CD4-positive, alpha-beta memory T cell (primary cell): Measurements from ENCODE around the gene ANKRD11. TPM values are rescaled to one million over a fixed set of nuclear protein-coding genes. Genes with fewer than 3 reads are reported as not detected.

Experiments
- CTCF ChIA-PET: fragments of 350-600 bp; sonication (Branson Sonifier 250); formaldehyde crosslinking; loops from one replicate; lab custom pipeline; 2021; ENCODE audit warnings: inconsistent platforms; ENCODE audit not compliant: partially characterized antibody; lab: Charles Lee
- POLR2A ChIA-PET: fragments of 350-600 bp; sonication (Branson Sonifier 250); formaldehyde crosslinking; loops from one replicate; lab custom pipeline; 2021; ENCODE audit not compliant: partially characterized antibody; lab: Charles Lee
- DNase-seq, 5 donors: peaks; one replicate each; pipeline versions ENCODE4 v3.0.0 to v3.0.0-alpha.2; 2020 to 2022; ENCODE audit warnings: mixed read lengths in 1 of 5
- H3K27ac ChIP-seq: one replicate; pipeline ENCODE4 v1.7.0; 2013; ENCODE audit warnings: low read depth, low read length
- H3K27me3 ChIP-seq: 2 replicates; pipeline ENCODE4 v1.7.0; 2013; ENCODE audit warnings: mild to moderate bottlenecking, low read length, moderate library complexity; ENCODE audit not compliant: insufficient read depth
- H3K36me3 ChIP-seq: 2 replicates; pipeline ENCODE4 v1.7.0; 2013; ENCODE audit warnings: mild to moderate bottlenecking, low read length, moderate library complexity; ENCODE audit not compliant: insufficient read depth
- H3K4me1 ChIP-seq: 2 replicates; pipeline ENCODE4 v1.7.0; 2013; ENCODE audit warnings: mild to moderate bottlenecking, low read length, moderate library complexity; ENCODE audit not compliant: insufficient read depth
- H3K4me3 ChIP-seq, 2 donors: one replicate each; pipeline ENCODE4 v1.7.0; 2013; ENCODE audit warnings: low read length in 2 of 2, mild to moderate bottlenecking in 1 of 2
- H3K9me3 ChIP-seq, 2 donors: one replicate each; pipeline ENCODE4 v1.7.0; 2013; ENCODE audit warnings: low read length in 2 of 2, control low read depth in 1 of 2; ENCODE audit not compliant: control insufficient read depth in 1 of 2
- H3K27ac Mint-ChIP-seq, 7 donors: one replicate each; pipeline ENCODE4 v1.8.0; 2020 to 2021; ENCODE audit warnings: mixed read lengths in 7 of 7, mild to moderate bottlenecking in 6 of 7, inconsistent platforms in 3 of 7, moderate library complexity in 3 of 7
- H3K27me3 Mint-ChIP-seq, 2 donors: one replicate each; pipeline ENCODE4 v1.8.0; 2020 to 2021; ENCODE audit warnings: mixed read lengths in 2 of 2
- H3K36me3 Mint-ChIP-seq, 2 donors: one replicate each; pipeline ENCODE4 v1.8.0; 2020 to 2021; ENCODE audit warnings: mixed read lengths in 2 of 2, inconsistent platforms in 1 of 2, mild to moderate bottlenecking in 1 of 2
- H3K4me1 Mint-ChIP-seq, 4 donors: one replicate each; pipeline ENCODE4 v1.8.0; 2020 to 2021; ENCODE audit warnings: mixed read lengths in 4 of 4, mild to moderate bottlenecking in 1 of 4
- H3K4me3 Mint-ChIP-seq, 8 donors: one replicate each; pipeline ENCODE4 v1.8.0; 2020 to 2021; ENCODE audit warnings: mixed read lengths in 8 of 8, mild to moderate bottlenecking in 7 of 8, moderate library complexity in 6 of 8, inconsistent platforms in 3 of 8
- H3K9me3 Mint-ChIP-seq, 8 donors: one replicate each; pipeline ENCODE4 v1.8.0; 2020 to 2021; ENCODE audit warnings: mixed read lengths in 8 of 8, mild to moderate bottlenecking in 5 of 8, inconsistent platforms in 3 of 8, moderate library complexity in 1 of 8
- intact Hi-C: fragments of 100-400 bp; cut with micrococcal nuclease; formaldehyde crosslinking; loops from one replicate; pipeline ENCODE4 v1.15.1; 2023
- polyA plus RNA-seq, 2 donors: library from polyadenylated mRNA; unstranded; fragments of 300-500 nt; fragmentation: Illumina TruSeq; gene quantifications; one replicate each; pipeline ENCODE4 v1.2.3, GENCODE V29; 2021
- total RNA-seq, 2 experiments: library from RNA; stranded (reverse); gene quantifications; one replicate each; pipeline ENCODE4 v1.2.3, GENCODE V29; 2021

ANKRD11 gene
- total and polyA plus RNA-seq, 4 experiments from 2014 or later, result 3.9 to 246 (median 140) TPM

DNA sequence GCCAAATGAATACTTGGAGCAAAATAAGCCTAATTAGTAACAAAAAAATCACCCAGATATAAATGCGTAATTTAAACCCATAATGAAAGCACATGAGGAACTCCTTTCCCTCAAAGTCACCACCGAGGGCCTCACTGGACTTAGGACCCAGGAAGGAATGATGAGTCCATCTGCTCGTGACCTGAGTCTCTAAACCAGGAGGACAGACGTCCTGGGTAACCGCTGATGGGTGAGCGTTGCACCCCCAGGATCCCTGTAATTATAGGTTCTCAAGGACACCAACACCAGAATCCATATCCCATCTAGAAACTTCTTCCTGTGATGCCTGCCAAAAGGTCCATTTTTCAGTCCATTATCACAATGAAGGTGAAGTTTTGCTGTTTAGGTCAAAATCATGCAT is 151.5 kb downstream of the ANKRD11 start:
- POLR2A ChIA-PET, result interaction anchor here (0.7 kb wide), 1 partner anchor 1994 kb away, joined by 3 read pairs; no protein-coding TSS in a partner anchor
- peak overlapping the region in 4 of 7 donors; percentile 12 to 43 (median 34) for H3K27ac Mint-ChIP-seq

DNA sequence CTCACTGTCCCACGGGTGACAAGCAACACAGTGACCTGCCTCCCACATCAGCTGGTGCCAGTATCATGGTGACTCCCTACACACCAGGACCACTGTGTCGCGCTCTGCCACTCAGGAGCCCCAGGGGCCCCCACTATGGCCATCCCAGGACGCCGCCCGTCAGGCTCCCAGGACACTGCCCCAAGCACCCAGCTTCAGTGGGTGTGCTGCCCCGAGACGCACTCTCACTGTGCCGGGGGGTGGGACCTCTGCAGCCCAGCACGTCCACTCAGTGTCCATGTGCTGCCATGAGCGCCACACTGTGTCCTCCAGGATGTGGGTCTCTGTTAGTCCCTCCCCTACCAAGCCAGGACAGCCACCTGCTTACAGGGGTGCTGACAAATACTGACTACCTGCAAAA is 152.4 kb downstream of the ANKRD11 start:
- intact Hi-C loops, result no loop called here

More for the DNA sequence above, 151.5 kb downstream of the ANKRD11 start:
- Mint-ChIP-seq H3K36me3 (peaks cover 0 to 9% of the 10 kb centered on the region in 2 donors), H3K9me3 (no peaks in the 10 kb centered on the region), H3K4me1 (peaks cover 49 to 84% (median 67%) of the 10 kb centered on the region in 4 donors), H3K4me3 (peak overlapping the region in 1 of 8 donors; percentile 6), H3K27me3 (no peaks in the 10 kb centered on the region)
- peak in 1 of 5 donors; percentile 3 for DNase-seq
- Histone ChIP-seq H3K27me3 (no peaks in the 10 kb centered on the region), H3K4me3 (no peak overlapping the region), H3K9me3 (no peaks in the 10 kb centered on the region), H3K4me1 (peaks cover 78% of the 10 kb centered on the region), H3K27ac (no peak overlapping the region), H3K36me3 (no peaks in the 10 kb centered on the region)
- intact Hi-C loops, result no loop called here
- CTCF ChIA-PET, result interaction anchor here (0.7 kb wide), 1 partner anchor 23 kb away, joined by 3 read pairs; no protein-coding TSS in a partner anchor

DNA sequence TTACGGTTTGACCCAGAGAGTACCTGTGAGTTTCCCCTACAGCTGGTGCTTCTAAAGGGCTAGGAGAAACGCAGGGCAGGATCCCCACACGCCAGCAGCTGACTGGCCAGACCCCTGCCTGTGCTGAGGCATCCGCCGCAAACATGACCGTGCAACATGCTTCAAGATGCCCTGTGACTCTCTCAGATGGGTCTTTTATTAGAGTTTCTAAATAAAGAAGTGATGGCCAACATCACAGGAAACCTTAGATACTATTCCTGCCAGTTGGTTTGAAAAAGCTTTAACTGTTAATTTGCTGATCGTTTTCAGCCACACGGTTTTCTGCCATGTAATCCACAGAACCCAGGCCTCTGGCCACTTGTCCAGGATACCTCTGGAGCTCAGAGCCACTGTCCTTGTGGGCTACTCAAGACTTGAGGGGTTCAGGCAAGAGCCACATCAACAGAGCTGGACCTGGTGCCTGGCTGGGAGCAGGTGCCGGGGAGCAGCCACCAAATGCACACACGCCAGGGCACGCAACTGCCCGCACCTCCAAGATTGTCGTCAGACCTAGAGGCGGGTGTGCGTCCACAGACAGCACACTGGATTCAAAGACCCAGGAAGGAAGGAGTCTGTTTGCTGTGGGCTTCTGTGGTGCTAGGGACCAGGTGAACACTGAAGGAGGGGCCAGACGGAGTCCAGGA is 154.4 kb downstream of the ANKRD11 start:
- peak overlapping the region in 3 of 7 donors; percentile 4 to 74 (median 35) for H3K27ac Mint-ChIP-seq
- no peaks in the 10 kb centered on the region for H3K27me3 Mint-ChIP-seq
- H3K27ac ChIP-seq, result no peak overlapping the region
- CTCF ChIA-PET, result interaction anchor here (1.0 to 1.4 kb wide), 2 partner anchors 47 to 174 kb away, joined by 3 to 4 read pairs; no protein-coding TSS in a partner anchor
- H3K9me3 Mint-ChIP-seq, result no peaks in the 10 kb centered on the region
- peaks cover 46 to 85% (median 68%) of the 10 kb centered on the region in 4 donors for H3K4me1 Mint-ChIP-seq
- peaks cover 82% of the 10 kb centered on the region for H3K4me1 ChIP-seq
- H3K4me3 ChIP-seq, result no peak overlapping the region
- POLR2A ChIA-PET, result interaction anchor here (1.0 to 2.2 kb wide), 2 partner anchors 22 to 172 kb away, joined by 3 to 9 read pairs; partner anchors contain the start of gene SPG7
- H3K4me3 Mint-ChIP-seq, result peak overlapping the region in 2 of 8 donors; percentile 8 to 10
- H3K9me3 ChIP-seq, result no peaks in the 10 kb centered on the region
- peaks cover 0 to 10% of the 10 kb centered on the region in 2 donors for H3K36me3 Mint-ChIP-seq
- no peaks in the 10 kb centered on the region for H3K27me3 ChIP-seq
- H3K36me3 ChIP-seq, result no peaks in the 10 kb centered on the region
- intact Hi-C loops, result no loop called here
- peak in 1 of 5 donors; percentile 4 for DNase-seq

More for the DNA sequence above, 152.4 kb downstream of the ANKRD11 start:
- peaks cover 0 to 8% of the 10 kb centered on the region in 2 donors for H3K36me3 Mint-ChIP-seq
- Histone ChIP-seq H3K4me3 (no peak overlapping the region), H3K27ac (no peak overlapping the region), H3K9me3 (no peaks in the 10 kb centered on the region), H3K4me1 (peaks cover 79% of the 10 kb centered on the region), H3K27me3 (no peaks in the 10 kb centered on the region), H3K36me3 (no peaks in the 10 kb centered on the region)
- H3K4me3 Mint-ChIP-seq, result peak overlapping the region in 1 of 8 donors; percentile 31
- no peaks in the 10 kb centered on the region for H3K27me3 Mint-ChIP-seq
- peaks cover 49 to 82% (median 66%) of the 10 kb centered on the region in 4 donors for H3K4me1 Mint-ChIP-seq
- H3K27ac Mint-ChIP-seq, result peak overlapping the region in 4 of 7 donors; percentile 17 to 79 (median 51)
- DNase-seq, result peak in 1 of 5 donors; percentile 16
- ChIA-PET CTCF (no interaction called here), POLR2A (no interaction called here)
- H3K9me3 Mint-ChIP-seq, result no peaks in the 10 kb centered on the region

DNA sequence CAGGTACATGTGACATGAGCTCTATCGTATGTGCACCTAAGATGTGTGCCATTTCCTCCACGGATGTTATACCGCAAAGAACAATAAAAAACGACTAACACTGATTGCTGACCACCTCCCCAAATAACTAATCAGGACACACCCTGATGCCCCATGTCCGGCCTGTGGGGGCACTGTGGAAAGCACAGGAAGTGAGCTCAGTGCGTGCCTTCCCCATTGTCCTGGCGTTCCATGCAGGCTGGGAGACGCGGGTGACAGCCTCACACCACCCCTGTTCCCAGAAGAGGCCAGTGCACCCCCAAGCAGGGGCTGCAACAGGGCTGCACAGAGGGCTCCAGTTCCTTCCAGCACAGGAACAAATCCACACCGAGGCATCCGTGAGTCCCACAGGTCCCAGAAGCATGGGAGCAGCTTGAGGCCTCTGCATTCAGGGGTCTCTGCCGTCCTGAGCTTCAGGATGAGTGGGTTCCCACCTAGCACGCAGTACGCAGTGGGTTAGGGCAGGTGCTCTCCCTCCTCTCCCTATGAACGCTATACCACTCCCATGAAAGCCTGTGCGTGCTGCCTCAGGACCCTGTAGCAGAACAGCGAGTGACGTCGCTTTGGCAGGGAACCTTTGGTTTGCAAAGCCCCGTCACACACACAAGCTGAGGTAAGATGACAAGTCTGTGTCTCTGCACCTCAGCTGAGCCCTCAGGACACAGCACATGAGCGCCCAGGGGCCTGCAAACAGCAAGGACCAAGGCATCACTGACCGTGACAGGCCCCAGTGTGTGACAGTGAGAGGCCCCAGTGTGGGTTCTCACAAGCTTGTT is 155.2 kb downstream of the ANKRD11 start:
- Histone ChIP-seq H3K27ac (peak overlapping the region; percentile 1), H3K4me1 (peaks cover 85% of the 10 kb centered on the region), H3K9me3 (no peaks in the 10 kb centered on the region), H3K36me3 (no peaks in the 10 kb centered on the region), H3K4me3 (no peak overlapping the region), H3K27me3 (no peaks in the 10 kb centered on the region)
- DNase-seq, result peak in 1 of 5 donors; percentile 41
- ChIA-PET POLR2A (interaction anchor here (0.8 to 2.2 kb wide), 4 partner anchors 19 to 212 kb away, joined by 3 to 9 read pairs (median 4); partner anchors contain the start of gene SPG7), CTCF (interaction anchor here (0.9 to 1.4 kb wide), 5 partner anchors 9 to 222 kb away, joined by 3 to 7 read pairs (median 4); no protein-coding TSS in a partner anchor)
- Mint-ChIP-seq H3K9me3 (no peaks in the 10 kb centered on the region), H3K27me3 (no peaks in the 10 kb centered on the region), H3K4me3 (peak overlapping the region in 2 of 8 donors; percentile 20 to 46), H3K36me3 (peaks cover 0 to 9% of the 10 kb centered on the region in 2 donors), H3K27ac (peak overlapping the region; percentile 36 to 88 (median 55)), H3K4me1 (peaks cover 43 to 84% (median 68%) of the 10 kb centered on the region in 4 donors)
- intact Hi-C loops, result no loop called here

DNA sequence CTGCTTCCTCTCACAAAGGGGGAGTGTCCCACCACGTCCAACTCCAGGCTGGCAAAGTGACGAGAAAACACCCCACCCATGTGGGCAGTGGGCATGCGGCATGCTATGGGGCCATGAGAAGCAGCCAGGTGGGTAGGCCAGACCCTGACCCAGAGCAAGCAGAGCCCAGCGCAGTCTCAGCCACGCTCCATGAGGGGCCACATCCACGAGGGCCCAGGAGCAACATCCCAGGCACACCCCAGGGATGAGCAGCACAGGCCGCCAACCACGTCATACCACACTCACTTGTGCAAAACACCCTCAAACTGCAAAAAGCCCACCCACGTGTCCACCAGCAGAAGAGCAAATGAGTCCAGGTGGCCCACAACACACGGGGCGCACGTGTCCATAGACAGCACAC is 155.9 kb downstream of the ANKRD11 start:
- H3K27ac ChIP-seq, result peak overlapping the region; percentile 1
- H3K36me3 ChIP-seq, result no peaks in the 10 kb centered on the region
- DNase-seq, result no peak
- H3K4me1 ChIP-seq, result peaks cover 85% of the 10 kb centered on the region
- no peaks in the 10 kb centered on the region for H3K27me3 ChIP-seq
- Mint-ChIP-seq H3K9me3 (no peaks in the 10 kb centered on the region), H3K27me3 (no peaks in the 10 kb centered on the region), H3K27ac (peak overlapping the region in 6 of 7 donors; percentile 59 to 96 (median 74)), H3K4me1 (peaks cover 41 to 85% (median 68%) of the 10 kb centered on the region in 4 donors), H3K4me3 (peak overlapping the region in 6 of 8 donors; percentile 14 to 75 (median 46)), H3K36me3 (peaks cover 0 to 4% of the 10 kb centered on the region in 2 donors)
- ChIA-PET POLR2A (interaction anchor here (0.8 to 2.2 kb wide), 3 partner anchors 18 to 213 kb away, joined by 3 to 9 read pairs (median 4); partner anchors contain the start of gene SPG7), CTCF (interaction anchor here (0.7 to 1.4 kb wide), 4 partner anchors 10 to 223 kb away, joined by 3 to 7 read pairs (median 4); no protein-coding TSS in a partner anchor)
- no peak overlapping the region for H3K4me3 ChIP-seq
- no peaks in the 10 kb centered on the region for H3K9me3 ChIP-seq
- intact Hi-C loops, result no loop called here

DNA sequence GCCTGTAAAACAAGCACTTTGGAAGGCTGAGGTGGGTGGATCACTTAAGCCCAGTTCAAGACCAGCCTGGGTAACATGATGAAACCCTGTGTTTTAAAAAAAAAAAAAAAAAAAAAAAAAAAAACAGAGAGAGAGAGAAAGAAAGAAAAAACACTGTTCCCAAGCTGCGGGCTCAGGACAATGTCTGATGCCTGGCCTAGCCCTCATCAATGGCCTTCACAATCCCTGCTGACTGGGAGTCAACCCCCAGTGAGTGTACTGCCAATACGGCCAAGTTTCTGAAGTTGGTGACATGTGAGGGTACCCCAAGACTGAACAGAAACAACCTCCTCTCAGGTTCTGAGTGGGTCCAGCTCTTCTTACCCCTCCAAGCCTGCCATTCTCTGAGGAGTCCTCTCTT is 156.3 kb downstream of the ANKRD11 start:
- Mint-ChIP-seq H3K9me3 (no peaks in the 10 kb centered on the region), H3K27ac (peak overlapping the region; percentile 64 to 96 (median 82)), H3K36me3 (peaks cover 0 to 6% of the 10 kb centered on the region in 2 donors), H3K27me3 (no peaks in the 10 kb centered on the region), H3K4me3 (peak overlapping the region in 4 of 8 donors; percentile 14 to 75 (median 52)), H3K4me1 (peaks cover 39 to 87% (median 69%) of the 10 kb centered on the region in 4 donors)
- H3K4me3 ChIP-seq, result no peak overlapping the region
- peaks cover 85% of the 10 kb centered on the region for H3K4me1 ChIP-seq
- H3K36me3 ChIP-seq, result no peaks in the 10 kb centered on the region
- H3K27me3 ChIP-seq, result no peaks in the 10 kb centered on the region
- no peak overlapping the region for H3K27ac ChIP-seq
- POLR2A ChIA-PET, result interaction anchor here (2.2 kb wide), 1 partner anchor 173 kb away, joined by 9 read pairs; the partner anchor contains the start of gene SPG7
- no peaks in the 10 kb centered on the region for H3K9me3 ChIP-seq
- intact Hi-C loops, result no loop called here
- CTCF ChIA-PET, result interaction anchor here (0.7 to 1.4 kb wide), 3 partner anchors 10 to 223 kb away, joined by 3 to 7 read pairs (median 4); no protein-coding TSS in a partner anchor
- peak in 1 of 5 donors; percentile 24 for DNase-seq
